Fibroblast of pulmonary artery (primary cell): ENCODE data around the gene TRPM5.

ENCODE experiments used
- DNase-seq: peaks from one replicate; pipeline ENCODE4 v3.0.0-alpha.2; 2010; ENCODE audit warnings: low read depth
- H3K4me3 ChIP-seq: replicated peaks from 2 replicates; pipeline ENCODE4 v1.5.1; 2011; ENCODE audit warnings: low read depth, mild to moderate bottlenecking, control low read depth, low read length, moderate library complexity
- CTCF ChIP-seq: IDR thresholded peaks from 2 replicates; pipeline ENCODE4 v1.5.1; 2011; ENCODE audit warnings: mild to moderate bottlenecking, control low read depth, low read length, inconsistent platforms; ENCODE audit errors: missing control alignments

TRPM5 gene

GRCh38 chr11:2419638-2420501, 24.4 kb downstream of the TRPM5 start:
- peak; percentile 87 for DNase-seq
- H3K4me3 ChIP-seq, result no peak overlapping the region
- TF ChIP-seq CTCF, result peak; percentile 91

GRCh38 chr11:2418693-2419360, 25.5 kb downstream of the TRPM5 start:
- no peak overlapping the region for H3K4me3 ChIP-seq
- DNase-seq, result no peak
- TF ChIP-seq CTCF, result no peak

- no peak overlapping the region for H3K4me3 ChIP-seq
- no peak for TF ChIP-seq CTCF
- no peak for DNase-seq
Observed at GRCh38 chr11:2417856-2418692, 26.2 kb downstream of the TRPM5 start.

- no peak overlapping the region for H3K4me3 ChIP-seq
- TF ChIP-seq CTCF, result no peak
- no peak for DNase-seq
Observed at GRCh38 chr11:2416765-2417164, 27.5 kb downstream of the TRPM5 start.

GRCh38 chr11:2415601-2416380, 28.5 kb downstream of the TRPM5 start:
- no peak for DNase-seq
- no peak overlapping the region for H3K4me3 ChIP-seq
- TF ChIP-seq CTCF, result no peak

GRCh38 chr11:2415171-2415570, 29.1 kb downstream of the TRPM5 start:
- TF ChIP-seq CTCF, result no peak

More at GRCh38 chr11:2415171-2415570, 29.1 kb downstream of the TRPM5 start:
- no peak overlapping the region for H3K4me3 ChIP-seq
- no peak for DNase-seq
